ENCODE data around the gene ABCA7.

- TF ChIP-seq CTCF (conservative IDR thresholded peaks at IDR 0.05), result no peak
- no peak for TF ChIP-seq ZFX (IDR thresholded peaks at IDR 0.05)
Observed at GRCh38 chr19:1058112-1058511, 18.2 kb downstream of the ABCA7 start.
